GM12878 (cell line): ENCODE data around the gene MFAP4.

Experiments used
- CHD2 ChIP-seq: IDR thresholded peaks from 2 replicates; pipeline ENCODE4 v1.6.1; 2011; ENCODE audit warnings: low read depth, low read length, improper control_type of control experiment, borderline replicate concordance
- CTCF ChIP-seq, 3 experiments: IDR thresholded peaks in 2 of 3; conservative IDR thresholded peaks in 1 of 3; 2 replicates each; pipeline ENCODE4 v1.5.1; 2011; ENCODE audit warnings: low read depth in 3 of 3, low read length in 3 of 3, mild to moderate bottlenecking in 3 of 3, control low read depth in 2 of 3, moderate library complexity in 2 of 3, inconsistent platforms in 1 of 3, mixed read lengths in 1 of 3; ENCODE audit not compliant: control insufficient read depth in 2 of 3, insufficient read depth in 1 of 3; ENCODE audit errors: extremely low read depth in 1 of 3
- EP300 ChIP-seq, 2 experiments: fragments of 150-350 bp in 1 of 2; IDR thresholded peaks; 2 replicates each; pipeline ENCODE4 v1.6.1; 2011 to 2012; ENCODE audit warnings: low read depth in 2 of 2, low read length in 2 of 2, borderline replicate concordance in 1 of 2, improper control_type of control experiment in 1 of 2, inconsistent platforms in 1 of 2; ENCODE audit not compliant: control insufficient read depth in 1 of 2
- EZH2 ChIP-seq: IDR thresholded peaks from 2 replicates; pipeline ENCODE4 v1.6.1; 2012; ENCODE audit warnings: low read depth, mild to moderate bottlenecking, control low read depth, inconsistent platforms, low read length, borderline replicate concordance; ENCODE audit not compliant: control insufficient read depth
- TCF12 ChIP-seq: IDR thresholded peaks from 2 replicates; pipeline ENCODE4 v1.6.1; 2011; ENCODE audit warnings: low read depth, mild to moderate bottlenecking, low read length

GRCh38 chr17:19397556-19398041 is 10.6 kb upstream of the MFAP4 start:
- TF ChIP-seq EZH2 (no peak), EP300 (IDR thresholded peaks at IDR 0.05; ENCODE audit: borderline replicate concordance in 1 of 2, control insufficient read depth in 1 of 2, low read depth in 2 of 2, low read length in 2 of 2) (no peak), TCF12 (no peak), CHD2 (no peak), CTCF (IDR thresholded peaks at IDR 0.05 in 2 of 3, conservative IDR thresholded peaks at IDR 0.05 in 1 of 3; ENCODE audit: control insufficient read depth in 2 of 3, extremely low read depth in 1 of 3, insufficient read depth in 1 of 3, low read depth in 3 of 3, low read length in 3 of 3) (peak; percentile 44 to 61 (median 57); a peak in 4 of 6 replicates)
